Endothelial cell of hepatic sinusoid (primary cell): Measurements from ENCODE around the gene NRP1.
"Not testable (repeated sequence)": the region's sequence is repeated elsewhere in the genome, so short reads cannot be mapped to it uniquely, and the experiment has no call there.

Experiments
- in situ Hi-C: cut with HindIII; loops from 2 replicates; pipeline ENCODE4 v1.10.0; 2017; ENCODE audit warnings: low sequenced_read_pairs

Gene NRP1

GRCh38 chr10:33155720-33156638, 178.5 kb downstream of the NRP1 start:
- in situ Hi-C loops = no loop called here

GRCh38 chr10:33154590-33154989, 179.9 kb downstream of the NRP1 start:
- in situ Hi-C loops = no loop called here

GRCh38 chr10:33153968-33154327, 180.5 kb downstream of the NRP1 start:
- in situ Hi-C loops = no loop called here

GRCh38 chr10:33153251-33153967, 181.1 kb downstream of the NRP1 start:
- in situ Hi-C loops = no loop called here

GRCh38 chr10:33152750-33153149, 181.7 kb downstream of the NRP1 start:
- in situ Hi-C loops = no loop called here

- in situ Hi-C loops = no loop called here
Measured at GRCh38 chr10:33152146-33152545, 182.3 kb downstream of the NRP1 start.

- in situ Hi-C loops = no loop called here
Measured at GRCh38 chr10:33151344-33151864, 183.1 kb downstream of the NRP1 start.

GRCh38 chr10:33150889-33151288, 183.6 kb downstream of the NRP1 start:
- in situ Hi-C loops = no loop called here

- in situ Hi-C loops = no loop called here
Measured at GRCh38 chr10:33150146-33150545, 184.3 kb downstream of the NRP1 start.

- in situ Hi-C loops = no loop called here
Measured at GRCh38 chr10:33147013-33147310, 187.5 kb downstream of the NRP1 start.

- in situ Hi-C loops = no loop called here
Measured at GRCh38 chr10:33146189-33147012, 188.1 kb downstream of the NRP1 start.

GRCh38 chr10:33145451-33146188, 188.8 kb downstream of the NRP1 start:
- in situ Hi-C loops = no loop called here

- in situ Hi-C loops = no loop called here
Measured at GRCh38 chr10:33143160-33143728, 191.2 kb downstream of the NRP1 start.

GRCh38 chr10:33142295-33142694, 192.2 kb downstream of the NRP1 start:
- in situ Hi-C loops = no loop called here

GRCh38 chr10:33141251-33141650, 193.2 kb downstream of the NRP1 start:
- in situ Hi-C loops = no loop called here

- in situ Hi-C loops = no loop called here
Measured at GRCh38 chr10:33139181-33139646, 195.3 kb downstream of the NRP1 start.

- in situ Hi-C loops = not testable (repeated sequence)
Measured at GRCh38 chr10:33138686-33139085, 195.8 kb downstream of the NRP1 start.

GRCh38 chr10:33137356-33138005, 197.0 kb downstream of the NRP1 start:
- in situ Hi-C loops = no loop called here

GRCh38 chr10:33136781-33137180, 197.7 kb downstream of the NRP1 start:
- in situ Hi-C loops = no loop called here

GRCh38 chr10:33136271-33136670, 198.2 kb downstream of the NRP1 start:
- in situ Hi-C loops = no loop called here
